ENCODE data around the gene RSPH1. TPM values are rescaled to one million over a fixed set of nuclear protein-coding genes. Genes with fewer than 3 reads are reported as not detected.

Gene RSPH1
- total RNA-seq, 1 experiment from 2014 or later, result 1.5 TPM

DNA sequence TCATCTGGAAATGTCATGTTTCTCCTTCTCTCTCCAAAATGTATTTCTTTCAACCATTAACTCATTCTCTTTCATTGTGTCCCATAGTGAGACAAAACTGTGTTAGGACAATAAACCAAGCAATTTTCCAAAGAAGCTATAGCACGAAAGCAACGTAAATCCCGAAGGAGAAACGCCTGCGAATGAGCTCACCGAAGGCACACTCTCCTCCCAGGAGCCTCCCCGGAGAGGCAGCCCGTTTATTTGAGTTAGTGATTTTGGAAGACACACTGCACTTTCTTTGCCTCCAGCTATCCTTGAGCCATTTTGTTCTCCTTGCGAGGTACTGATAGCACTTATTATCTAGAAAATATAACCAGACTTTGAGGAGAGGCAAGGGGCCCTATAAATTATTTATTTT lies 41.2 kb downstream of the RSPH1 start:
- peaks cover 6 to 9% of the 10 kb centered on the region in 2 experiments for H3K4me1 ChIP-seq (ENCODE audit: control insufficient read depth in 1 of 2, insufficient read depth in 2 of 2, low read length in 2 of 2)
- POLR2A ChIA-PET, result no interaction called here
- RAD21 ChIA-PET (ENCODE audit: low non-redundant PET in 1 of 2, low total read pairs in 2 of 2, uncharacterized antibody in 2 of 2, unreplicated experiment in 2 of 2), result no interaction called here
- intact Hi-C loops (cut with micrococcal nuclease), result loop anchor here (5.0 to 10.0 kb wide), 3 partner anchors 63 to 120 kb away; no protein-coding TSS in a partner anchor
- H3K9me3 ChIP-seq (ENCODE audit: control insufficient read depth in 1 of 2, insufficient read depth in 1 of 2, low read depth in 1 of 2, low read length in 2 of 2), result no peaks in the 10 kb centered on the region
- no peak overlapping the region for H3K4me3 ChIP-seq (replicated peaks in 1 of 2; ENCODE audit: low read depth in 1 of 2, low read length in 2 of 2)
- no peak for ATAC-seq
- no TSS peak for BruUV-seq (replicated peaks)
- no peaks in the 10 kb centered on the region for H3K36me3 ChIP-seq (ENCODE audit: control insufficient read depth in 1 of 2, insufficient read depth in 2 of 2, low read length in 2 of 2)
- CTCF ChIA-PET, result no interaction called here
- TF ChIP-seq FOSL1 (IDR thresholded peaks at IDR 0.05; ENCODE audit: low read depth) (no peak), POLR2AphosphoS5 (IDR thresholded peaks at IDR 0.05; ENCODE audit: low read depth, low read length) (no peak), YY1 (IDR thresholded peaks at IDR 0.05; ENCODE audit: extremely low read depth, insufficient replicate concordance, low read depth, low read length) (no peak), SP1 (IDR thresholded peaks at IDR 0.05; ENCODE audit: low read depth) (no peak), ZFX (IDR thresholded peaks at IDR 0.05) (no peak), ZNF274 (IDR thresholded peaks at IDR 0.05; ENCODE audit: low read depth, low read length) (no peak), RAD21 (IDR thresholded peaks at IDR 0.05; ENCODE audit: low read depth) (no peak), EZH2 (IDR thresholded peaks at IDR 0.05) (no peak), EZH2phosphoT487 (IDR thresholded peaks at IDR 0.05; ENCODE audit: borderline replicate concordance) (no peak), JUND (IDR thresholded peaks at IDR 0.05) (no peak), SIN3A (IDR thresholded peaks at IDR 0.05; ENCODE audit: low read depth) (no peak), TCF7L2 (IDR thresholded peaks at IDR 0.05; ENCODE audit: borderline replicate concordance, extremely low read depth, insufficient read depth, insufficient read length) (no peak), ELF1 (IDR thresholded peaks at IDR 0.05; ENCODE audit: borderline replicate concordance, low read depth) (no peak), POLR2A (IDR thresholded peaks at IDR 0.05; ENCODE audit: borderline replicate concordance, extremely low read depth, insufficient read depth, insufficient read length) (no peak), CEBPB (IDR thresholded peaks at IDR 0.05; ENCODE audit: low read depth) (no peak)
- TF ChIP-seq, protein P1, sequence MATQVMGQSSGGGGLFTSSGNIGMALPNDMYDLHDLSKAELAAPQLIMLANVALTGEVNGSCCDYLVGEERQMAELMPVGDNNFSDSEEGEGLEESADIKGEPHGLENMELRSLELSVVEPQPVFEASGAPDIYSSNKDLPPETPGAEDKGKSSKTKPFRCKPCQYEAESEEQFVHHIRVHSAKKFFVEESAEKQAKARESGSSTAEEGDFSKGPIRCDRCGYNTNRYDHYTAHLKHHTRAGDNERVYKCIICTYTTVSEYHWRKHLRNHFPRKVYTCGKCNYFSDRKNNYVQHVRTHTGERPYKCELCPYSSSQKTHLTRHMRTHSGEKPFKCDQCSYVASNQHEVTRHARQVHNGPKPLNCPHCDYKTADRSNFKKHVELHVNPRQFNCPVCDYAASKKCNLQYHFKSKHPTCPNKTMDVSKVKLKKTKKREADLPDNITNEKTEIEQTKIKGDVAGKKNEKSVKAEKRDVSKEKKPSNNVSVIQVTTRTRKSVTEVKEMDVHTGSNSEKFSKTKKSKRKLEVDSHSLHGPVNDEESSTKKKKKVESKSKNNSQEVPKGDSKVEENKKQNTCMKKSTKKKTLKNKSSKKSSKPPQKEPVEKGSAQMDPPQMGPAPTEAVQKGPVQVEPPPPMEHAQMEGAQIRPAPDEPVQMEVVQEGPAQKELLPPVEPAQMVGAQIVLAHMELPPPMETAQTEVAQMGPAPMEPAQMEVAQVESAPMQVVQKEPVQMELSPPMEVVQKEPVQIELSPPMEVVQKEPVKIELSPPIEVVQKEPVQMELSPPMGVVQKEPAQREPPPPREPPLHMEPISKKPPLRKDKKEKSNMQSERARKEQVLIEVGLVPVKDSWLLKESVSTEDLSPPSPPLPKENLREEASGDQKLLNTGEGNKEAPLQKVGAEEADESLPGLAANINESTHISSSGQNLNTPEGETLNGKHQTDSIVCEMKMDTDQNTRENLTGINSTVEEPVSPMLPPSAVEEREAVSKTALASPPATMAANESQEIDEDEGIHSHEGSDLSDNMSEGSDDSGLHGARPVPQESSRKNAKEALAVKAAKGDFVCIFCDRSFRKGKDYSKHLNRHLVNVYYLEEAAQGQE (IDR thresholded peaks at IDR 0.05; ENCODE audit: low read depth), result no peak
- TF ChIP-seq, protein P2, sequence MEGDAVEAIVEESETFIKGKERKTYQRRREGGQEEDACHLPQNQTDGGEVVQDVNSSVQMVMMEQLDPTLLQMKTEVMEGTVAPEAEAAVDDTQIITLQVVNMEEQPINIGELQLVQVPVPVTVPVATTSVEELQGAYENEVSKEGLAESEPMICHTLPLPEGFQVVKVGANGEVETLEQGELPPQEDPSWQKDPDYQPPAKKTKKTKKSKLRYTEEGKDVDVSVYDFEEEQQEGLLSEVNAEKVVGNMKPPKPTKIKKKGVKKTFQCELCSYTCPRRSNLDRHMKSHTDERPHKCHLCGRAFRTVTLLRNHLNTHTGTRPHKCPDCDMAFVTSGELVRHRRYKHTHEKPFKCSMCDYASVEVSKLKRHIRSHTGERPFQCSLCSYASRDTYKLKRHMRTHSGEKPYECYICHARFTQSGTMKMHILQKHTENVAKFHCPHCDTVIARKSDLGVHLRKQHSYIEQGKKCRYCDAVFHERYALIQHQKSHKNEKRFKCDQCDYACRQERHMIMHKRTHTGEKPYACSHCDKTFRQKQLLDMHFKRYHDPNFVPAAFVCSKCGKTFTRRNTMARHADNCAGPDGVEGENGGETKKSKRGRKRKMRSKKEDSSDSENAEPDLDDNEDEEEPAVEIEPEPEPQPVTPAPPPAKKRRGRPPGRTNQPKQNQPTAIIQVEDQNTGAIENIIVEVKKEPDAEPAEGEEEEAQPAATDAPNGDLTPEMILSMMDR (IDR thresholded peaks at IDR 0.05 in 2 of 3, conservative IDR thresholded peaks at IDR 0.05 in 1 of 3; ENCODE audit: borderline replicate concordance in 1 of 3, insufficient read depth in 1 of 3, low read depth in 2 of 3, low read length in 2 of 3), result no peak
- TF ChIP-seq, protein P3, sequence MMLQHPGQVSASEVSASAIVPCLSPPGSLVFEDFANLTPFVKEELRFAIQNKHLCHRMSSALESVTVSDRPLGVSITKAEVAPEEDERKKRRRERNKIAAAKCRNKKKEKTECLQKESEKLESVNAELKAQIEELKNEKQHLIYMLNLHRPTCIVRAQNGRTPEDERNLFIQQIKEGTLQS (IDR thresholded peaks at IDR 0.05), result no peak
- H3K4me2 ChIP-seq (ENCODE audit: low read length), result no peak overlapping the region
- H4K20me1 ChIP-seq (ENCODE audit: insufficient read depth), result no peaks in the 10 kb centered on the region
- H3K27ac ChIP-seq (ENCODE audit: low read depth, low read length), result no peak overlapping the region
- no peak overlapping the region for H3K9ac ChIP-seq (ENCODE audit: low read length)
- no peaks in the 10 kb centered on the region for H3K9me2 ChIP-seq (ENCODE audit: insufficient read depth)
- H2AFZ ChIP-seq (ENCODE audit: low read depth, low read length, poor library complexity, severe bottlenecking), result no peak overlapping the region
- H3K79me2 ChIP-seq (ENCODE audit: insufficient read depth, low read length), result no peaks in the 10 kb centered on the region
- no peak for DNase-seq (ENCODE audit: low read depth, low spot score)
- no peaks in the 10 kb centered on the region for H3K27me3 ChIP-seq (ENCODE audit: insufficient read depth, low read length)
